Calu3 (cell line): Measurements from ENCODE around the gene GSTA4. TPM values are rescaled to one million over a fixed set of nuclear protein-coding genes. Genes with fewer than 3 reads are reported as not detected.

ENCODE experiments used
- BruUV-seq: library from RNA; stranded (reverse); fragments of 400-500 nt; replicated peaks from 2 replicates; lab custom pipeline; 2021; lab: Mats Ljungman, UMichigan
- CTCF ChIA-PET: fragments of 300-600 bp; sonication (Branson Sonifier 250); formaldehyde crosslinking; loops from one replicate; lab custom pipeline; 2022; ENCODE audit warnings: antibody characterized with exemption; lab: Charles Lee
- DNase-seq: peaks from one replicate; pipeline ENCODE4 v3.0.0; 2022
- H3K27ac Mint-ChIP-seq: one replicate; pipeline ENCODE4 v1.8.0; 2022; ENCODE audit warnings: mixed read lengths; ENCODE audit not compliant: unreplicated experiment
- H3K27me3 Mint-ChIP-seq: one replicate; pipeline ENCODE4 v1.8.0; 2022; ENCODE audit warnings: mixed read lengths; ENCODE audit not compliant: unreplicated experiment
- H3K36me3 Mint-ChIP-seq: one replicate; pipeline ENCODE4 v1.8.0; 2022; ENCODE audit warnings: mild to moderate bottlenecking, moderate library complexity, mixed read lengths; ENCODE audit not compliant: insufficient read depth, unreplicated experiment
- H3K4me1 Mint-ChIP-seq: one replicate; pipeline ENCODE4 v1.8.0; 2022; ENCODE audit warnings: mild to moderate bottlenecking, low read depth, mixed read lengths; ENCODE audit not compliant: unreplicated experiment
- H3K4me3 Mint-ChIP-seq: one replicate; pipeline ENCODE4 v1.8.0; 2022; ENCODE audit warnings: mild to moderate bottlenecking, low read depth, moderate library complexity, mixed read lengths; ENCODE audit not compliant: unreplicated experiment
- H3K9me3 Mint-ChIP-seq: one replicate; pipeline ENCODE4 v1.8.0; 2022; ENCODE audit warnings: low read depth, mixed read lengths; ENCODE audit not compliant: unreplicated experiment
- intact Hi-C: fragments of 100-400 bp; cut with micrococcal nuclease; formaldehyde crosslinking; loops from one replicate; pipeline ENCODE4 v1.10.0; 2022; ENCODE audit not compliant: unreplicated experiment
- total RNA-seq: library from RNA; stranded (reverse); gene quantifications from 2 replicates; pipeline ENCODE4 v1.2.3, GENCODE V29; 2022
- TF ChIP-seq, protein P1 (sequence below): fragments of 200-600 bp; IDR thresholded peaks from one replicate; pipeline ENCODE4 v1.8.0; 2022; ENCODE audit warnings: antibody characterized with exemption; ENCODE audit not compliant: unreplicated experiment

The GSTA4 gene
- total RNA-seq, 1 experiment from 2014 or later = 0.38 TPM

DNA sequence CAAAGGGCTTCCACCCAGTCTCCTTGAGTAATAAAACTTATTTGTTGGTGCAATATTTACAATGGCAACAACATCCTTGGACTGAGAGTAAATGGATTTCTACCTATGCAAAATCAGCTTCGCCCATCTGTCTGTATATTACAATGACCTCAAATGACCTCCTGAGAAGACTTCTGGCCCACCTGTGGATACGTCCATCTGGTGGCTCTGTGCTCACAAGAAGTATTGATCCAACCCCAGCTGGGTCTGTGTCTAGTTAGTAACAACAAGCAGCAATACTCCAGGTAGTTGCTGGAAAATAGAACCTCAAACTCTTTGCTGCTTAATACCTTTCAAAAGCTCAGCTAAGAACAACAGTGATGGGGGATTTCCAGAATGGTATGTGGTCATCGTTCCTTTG, 34.7 kb upstream of the GSTA4 start:
- CTCF ChIA-PET = no interaction called here
- DNase-seq = no peak
- no peaks in the 10 kb centered on the region for H3K27me3 Mint-ChIP-seq
- H3K27ac Mint-ChIP-seq = no peak overlapping the region
- no peaks in the 10 kb centered on the region for H3K36me3 Mint-ChIP-seq
- no peak overlapping the region for H3K4me3 Mint-ChIP-seq
- TF ChIP-seq, protein P1, sequence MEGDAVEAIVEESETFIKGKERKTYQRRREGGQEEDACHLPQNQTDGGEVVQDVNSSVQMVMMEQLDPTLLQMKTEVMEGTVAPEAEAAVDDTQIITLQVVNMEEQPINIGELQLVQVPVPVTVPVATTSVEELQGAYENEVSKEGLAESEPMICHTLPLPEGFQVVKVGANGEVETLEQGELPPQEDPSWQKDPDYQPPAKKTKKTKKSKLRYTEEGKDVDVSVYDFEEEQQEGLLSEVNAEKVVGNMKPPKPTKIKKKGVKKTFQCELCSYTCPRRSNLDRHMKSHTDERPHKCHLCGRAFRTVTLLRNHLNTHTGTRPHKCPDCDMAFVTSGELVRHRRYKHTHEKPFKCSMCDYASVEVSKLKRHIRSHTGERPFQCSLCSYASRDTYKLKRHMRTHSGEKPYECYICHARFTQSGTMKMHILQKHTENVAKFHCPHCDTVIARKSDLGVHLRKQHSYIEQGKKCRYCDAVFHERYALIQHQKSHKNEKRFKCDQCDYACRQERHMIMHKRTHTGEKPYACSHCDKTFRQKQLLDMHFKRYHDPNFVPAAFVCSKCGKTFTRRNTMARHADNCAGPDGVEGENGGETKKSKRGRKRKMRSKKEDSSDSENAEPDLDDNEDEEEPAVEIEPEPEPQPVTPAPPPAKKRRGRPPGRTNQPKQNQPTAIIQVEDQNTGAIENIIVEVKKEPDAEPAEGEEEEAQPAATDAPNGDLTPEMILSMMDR = no peak
- no peaks in the 10 kb centered on the region for H3K9me3 Mint-ChIP-seq
- intact Hi-C loops = no loop called here
- BruUV-seq = no TSS peak
- no peaks in the 10 kb centered on the region for H3K4me1 Mint-ChIP-seq

DNA sequence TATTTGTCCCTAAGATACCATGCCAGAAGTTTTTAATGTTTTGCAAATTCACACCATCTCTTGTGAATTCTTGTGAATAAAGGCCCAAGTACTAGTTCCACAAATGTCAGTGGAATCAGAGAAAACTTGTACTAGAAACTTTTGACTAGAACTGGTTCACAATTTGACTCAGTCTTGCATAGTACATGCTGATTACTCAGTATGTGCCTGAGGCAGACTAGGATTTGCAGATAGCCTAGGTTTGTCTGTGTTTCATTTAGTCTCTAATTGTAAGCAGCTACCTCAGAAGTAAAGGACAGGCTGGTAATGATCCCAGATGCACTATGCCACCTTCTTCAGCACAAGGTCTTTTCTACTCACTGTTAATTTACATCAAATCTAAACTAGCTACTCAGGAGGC, 34.2 kb upstream of the GSTA4 start:
- H3K4me3 Mint-ChIP-seq = no peak overlapping the region
- no peak overlapping the region for H3K27ac Mint-ChIP-seq
- no peaks in the 10 kb centered on the region for H3K36me3 Mint-ChIP-seq
- CTCF ChIA-PET = no interaction called here
- TF ChIP-seq, protein P1 = no peak
- intact Hi-C loops = no loop called here
- no TSS peak for BruUV-seq
- DNase-seq = no peak
- no peaks in the 10 kb centered on the region for H3K4me1 Mint-ChIP-seq
- no peaks in the 10 kb centered on the region for H3K27me3 Mint-ChIP-seq
- H3K9me3 Mint-ChIP-seq = no peaks in the 10 kb centered on the region

DNA sequence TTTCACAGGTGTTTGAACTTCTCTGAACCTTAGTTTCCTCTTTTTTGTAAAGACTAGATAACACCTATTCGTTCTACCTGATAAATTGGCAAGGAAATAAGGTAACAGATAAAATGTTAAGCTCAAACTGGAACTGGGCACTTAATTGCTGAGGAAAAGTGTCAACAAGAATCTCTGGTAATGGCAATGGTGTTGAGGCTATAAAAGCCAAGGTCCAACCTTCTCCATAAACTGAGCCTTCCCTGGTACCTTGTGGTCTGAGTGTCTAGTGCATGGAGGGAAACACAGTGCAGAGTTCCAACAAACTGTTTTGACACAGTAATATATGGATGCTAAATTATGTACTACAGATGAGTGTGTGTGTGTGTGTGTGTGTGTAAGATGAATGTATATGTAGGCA, 33.4 kb upstream of the GSTA4 start:
- Mint-ChIP-seq H3K4me1 (no peaks in the 10 kb centered on the region), H3K27me3 (no peaks in the 10 kb centered on the region), H3K36me3 (no peaks in the 10 kb centered on the region), H3K4me3 (no peak overlapping the region), H3K9me3 (no peaks in the 10 kb centered on the region), H3K27ac (no peak overlapping the region)
- CTCF ChIA-PET = no interaction called here
- DNase-seq = no peak
- intact Hi-C loops = no loop called here
- no TSS peak for BruUV-seq
- TF ChIP-seq, protein P1 = no peak

DNA sequence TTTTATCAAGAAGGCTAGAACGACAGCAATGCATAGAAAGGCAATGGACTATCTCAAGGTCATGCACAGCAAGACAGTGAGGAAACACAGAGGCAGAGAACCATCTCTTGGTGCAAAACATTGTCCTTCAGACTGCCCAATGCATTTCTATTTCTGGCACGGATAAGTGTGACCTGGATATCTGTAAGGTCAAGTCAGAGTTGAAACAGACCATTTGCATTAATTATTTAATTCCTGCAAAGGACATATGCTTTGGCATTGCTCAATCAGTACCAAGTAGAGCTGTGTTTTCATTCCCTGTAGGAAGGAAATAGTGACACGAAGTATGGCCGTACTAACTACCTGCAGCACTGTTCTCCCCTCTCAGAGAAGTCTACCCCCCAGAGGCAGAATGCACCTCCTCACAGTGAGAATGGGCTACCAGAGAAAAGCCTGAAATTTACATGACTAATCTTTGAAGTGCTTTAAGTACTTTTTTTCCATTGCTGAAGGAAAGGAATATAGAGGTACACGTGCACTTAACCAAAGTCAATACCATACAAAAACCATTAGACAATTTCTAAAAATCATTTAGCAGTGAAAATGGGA, 32.1 kb upstream of the GSTA4 start:
- Mint-ChIP-seq H3K27ac (no peak overlapping the region), H3K27me3 (no peaks in the 10 kb centered on the region), H3K4me1 (no peaks in the 10 kb centered on the region), H3K4me3 (no peak overlapping the region), H3K9me3 (no peaks in the 10 kb centered on the region), H3K36me3 (no peaks in the 10 kb centered on the region)
- CTCF ChIA-PET = no interaction called here
- no peak for DNase-seq
- intact Hi-C loops = no loop called here
- no TSS peak for BruUV-seq
- TF ChIP-seq, protein P1 = no peak
